Epithelial cell of esophagus (primary cell): ENCODE results near the gene FNDC3B.

Experiments
- DNase-seq: peaks from one replicate; pipeline ENCODE4 v3.0.0; 2010; ENCODE audit warnings: low read depth
- H3K4me3 ChIP-seq: 2 replicates; pipeline ENCODE4 v1.5.1; 2011; ENCODE audit warnings: mild to moderate bottlenecking, low read length, control low read depth
- CTCF ChIP-seq: IDR thresholded peaks from 2 replicates; pipeline ENCODE4 v1.5.1; 2011; ENCODE audit warnings: low read depth, mild to moderate bottlenecking, low read length, control low read depth, inconsistent platforms; ENCODE audit not compliant: insufficient read depth; ENCODE audit errors: missing control alignments

FNDC3B gene

DNA sequence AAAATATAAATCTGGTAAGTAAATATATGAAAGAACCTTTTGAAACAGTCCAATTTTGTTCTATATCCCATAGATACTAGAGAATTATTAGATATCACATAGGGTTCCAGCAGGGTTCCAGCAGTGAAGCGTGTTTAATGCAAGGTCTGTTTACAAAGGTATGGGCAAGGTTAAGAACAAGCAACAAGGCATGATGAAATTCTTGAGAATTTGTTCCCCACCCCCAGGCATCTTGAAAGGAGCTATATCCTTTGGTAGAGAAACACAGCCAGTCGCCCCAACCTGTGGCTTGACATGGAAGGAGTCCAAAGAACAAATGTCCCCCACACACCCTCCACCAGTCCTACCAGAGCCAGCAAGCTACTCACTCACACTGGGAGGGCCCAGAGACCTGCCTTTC lies 18.6 kb upstream of the FNDC3B start:
- no peak for TF ChIP-seq CTCF
- no peak for DNase-seq
- no peak overlapping the region for H3K4me3 ChIP-seq

DNA sequence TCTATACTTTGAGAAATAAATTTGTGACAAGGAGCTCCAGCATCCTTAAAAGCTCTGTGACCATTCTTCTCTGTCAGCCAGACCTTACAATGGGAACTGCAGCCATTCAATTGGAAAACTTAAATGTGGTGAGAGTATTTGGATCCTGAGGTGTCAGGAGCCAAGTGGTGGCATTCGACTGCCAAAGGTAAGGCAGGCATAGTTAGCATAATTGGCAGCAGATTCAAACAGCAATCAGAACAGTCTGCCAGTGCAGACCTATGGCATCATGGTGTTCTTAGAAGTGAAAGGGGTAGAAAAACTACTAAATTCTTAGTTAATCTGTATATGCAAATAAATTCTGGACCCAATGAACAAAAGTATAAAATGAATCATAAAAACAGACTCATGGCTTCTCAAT lies 18.2 kb upstream of the FNDC3B start:
- TF ChIP-seq CTCF = no peak
- no peak for DNase-seq

GRCh38 chr3:172021859-172022258 lies 17.5 kb upstream of the FNDC3B start:
- no peak overlapping the region for H3K4me3 ChIP-seq
- no peak for TF ChIP-seq CTCF
- DNase-seq = no peak

More for the DNA sequence above, 18.2 kb upstream of the FNDC3B start:
- H3K4me3 ChIP-seq = no peak overlapping the region

DNA sequence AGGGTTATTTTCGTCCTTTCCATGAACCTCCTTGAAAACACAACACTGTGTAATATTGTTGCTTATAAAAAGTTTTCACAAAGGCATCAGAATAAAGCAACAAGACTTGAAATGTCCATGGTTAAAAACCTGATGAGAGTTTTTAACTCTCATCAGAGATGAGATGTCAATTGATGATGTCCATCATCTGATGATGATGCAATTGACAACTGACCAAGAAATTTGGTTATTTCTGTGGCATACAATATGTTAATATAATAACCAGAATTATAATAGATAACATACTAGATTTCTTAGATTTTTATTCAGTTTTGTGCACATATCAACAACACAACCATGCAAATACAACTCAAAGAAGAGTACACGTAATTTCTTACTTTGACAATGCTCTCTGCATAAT lies 15.5 kb upstream of the FNDC3B start:
- TF ChIP-seq CTCF = no peak

DNA sequence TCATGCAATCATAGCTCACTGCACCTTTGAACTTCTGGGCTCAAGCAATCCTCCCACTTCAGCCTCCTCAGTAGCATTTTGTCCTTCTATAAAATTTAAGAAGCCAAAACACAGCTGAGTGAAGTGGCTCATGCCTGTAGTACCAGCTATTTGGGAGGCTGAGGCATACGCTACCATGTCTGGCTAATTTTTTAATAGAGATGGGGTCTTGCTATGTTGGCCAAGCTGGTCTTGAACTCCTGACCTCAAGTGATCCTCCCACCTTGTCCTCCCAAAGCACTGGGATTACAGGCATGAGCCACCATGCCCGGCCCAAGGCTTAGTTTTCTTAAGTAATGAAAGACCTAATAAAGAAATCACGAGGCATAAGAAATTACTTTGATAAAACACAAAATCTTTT lies 14.7 kb upstream of the FNDC3B start:
- H3K4me3 ChIP-seq = no peak overlapping the region
- no peak for DNase-seq
- TF ChIP-seq CTCF = no peak

More for the DNA sequence above, 15.5 kb upstream of the FNDC3B start:
- H3K4me3 ChIP-seq = no peak overlapping the region
- no peak for DNase-seq

GRCh38 chr3:172029425-172030098 lies 9.8 kb upstream of the FNDC3B start:
- DNase-seq = no peak
- no peak for TF ChIP-seq CTCF
- H3K4me3 ChIP-seq = no peak overlapping the region

- H3K4me3 ChIP-seq = no peak overlapping the region
- TF ChIP-seq CTCF = no peak
Measured at GRCh38 chr3:172030181-172030580, 9.2 kb upstream of the FNDC3B start.

More at GRCh38 chr3:172030181-172030580, 9.2 kb upstream of the FNDC3B start:
- DNase-seq = no peak
